GM18508 (cell line): ENCODE results near the gene PTCHD4.

Experiments
- ATAC-seq: cut with Tn5 transposase; IDR thresholded peaks from one replicate; pipeline ENCODE4 v1.9.1; 2021; ENCODE audit warnings: moderate number of reproducible peaks; ENCODE audit not compliant: insufficient read depth, unreplicated experiment

Gene PTCHD4

DNA sequence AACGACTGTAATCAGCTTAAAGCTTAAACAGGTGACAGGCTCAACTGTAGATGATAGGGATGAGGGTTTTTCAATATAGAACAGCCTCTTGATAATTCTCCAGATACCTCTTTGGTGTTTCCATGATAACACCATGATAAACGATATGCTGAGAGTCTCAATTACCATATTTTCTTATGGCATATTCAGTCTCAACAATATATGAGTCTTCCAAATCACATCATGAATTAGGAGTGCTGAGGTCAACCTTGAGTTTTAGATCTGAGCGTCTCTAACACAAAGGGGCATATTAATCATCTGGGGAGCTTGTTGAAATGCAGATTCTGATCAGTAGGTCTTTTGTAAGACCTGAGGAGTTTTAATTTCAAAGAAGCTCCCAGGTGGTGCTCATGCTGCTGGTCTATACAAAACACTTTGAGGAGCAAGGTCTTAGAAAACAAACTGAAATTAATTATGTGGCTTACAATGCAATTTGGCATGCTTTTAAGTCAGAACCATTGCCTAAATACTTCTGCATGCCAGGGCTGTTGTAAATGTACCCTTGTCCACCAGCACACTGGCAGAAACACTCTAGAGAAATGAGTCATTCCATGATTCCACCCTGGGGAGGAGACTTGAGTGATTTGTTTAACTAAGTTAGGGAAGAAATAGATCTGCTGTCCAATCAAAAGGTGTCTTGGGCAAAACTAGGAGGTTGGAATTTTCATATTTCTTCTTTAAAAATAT is 49.6 kb downstream of the PTCHD4 start:
- no peak for ATAC-seq
